ENCODE data around the gene PLEKHA1. TPM values are rescaled to one million over a fixed set of nuclear protein-coding genes. Genes with fewer than 3 reads are reported as not detected.

PLEKHA1 gene
- polyA plus RNA-seq, 3 donors: 12.1 to 15.0 (median 13.8) TPM

- H3K27ac ChIP-seq (ENCODE audit: low read depth, low read length): no peak overlapping the region
- WGBS, 3 donors: 95 to 96% (median 96%) methylated on average over 8 of the region's 8 CpGs
These were observed 30.6 kb upstream of the PLEKHA1 start for GRCh38 chr10:122343936-122344335.

DNA sequence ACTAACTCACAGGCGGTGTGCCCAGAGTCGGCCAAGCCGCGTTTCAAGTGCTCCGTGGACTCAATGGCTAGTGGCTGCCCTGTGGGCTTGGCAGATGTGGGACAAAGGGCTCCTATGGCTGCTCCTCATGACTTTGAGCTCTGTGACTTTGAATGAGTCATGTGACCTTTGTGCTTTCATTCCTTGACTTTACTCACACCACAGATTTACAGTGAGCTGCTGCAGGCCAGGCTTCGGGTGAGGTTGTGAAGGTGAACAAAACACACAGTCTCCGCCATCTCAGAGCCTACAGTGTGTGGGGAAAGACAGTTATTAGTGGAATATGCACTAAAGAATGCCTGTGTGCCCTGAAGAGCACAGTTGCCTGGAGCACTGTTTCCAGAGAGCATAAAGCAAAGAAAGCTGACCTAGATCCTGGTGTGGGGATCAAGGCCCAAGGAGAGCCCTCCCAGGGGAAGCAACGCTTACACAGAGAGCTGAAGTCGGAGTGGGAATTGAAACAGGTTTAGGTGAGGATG is 29.7 kb upstream of the PLEKHA1 start:
- H3K27ac ChIP-seq (ENCODE audit: low read depth, low read length): no peak overlapping the region
- 81 to 92% (median 90%) methylated on average over 9 of the region's 9 CpGs for WGBS, 3 donors

GRCh38 chr10:122346326-122346950 is 28.1 kb upstream of the PLEKHA1 start:
- WGBS, 3 donors: 85 to 95% (median 86%) methylated on average over 4 of the region's 4 CpGs
- H3K27ac ChIP-seq (ENCODE audit: low read depth, low read length): no peak overlapping the region

DNA sequence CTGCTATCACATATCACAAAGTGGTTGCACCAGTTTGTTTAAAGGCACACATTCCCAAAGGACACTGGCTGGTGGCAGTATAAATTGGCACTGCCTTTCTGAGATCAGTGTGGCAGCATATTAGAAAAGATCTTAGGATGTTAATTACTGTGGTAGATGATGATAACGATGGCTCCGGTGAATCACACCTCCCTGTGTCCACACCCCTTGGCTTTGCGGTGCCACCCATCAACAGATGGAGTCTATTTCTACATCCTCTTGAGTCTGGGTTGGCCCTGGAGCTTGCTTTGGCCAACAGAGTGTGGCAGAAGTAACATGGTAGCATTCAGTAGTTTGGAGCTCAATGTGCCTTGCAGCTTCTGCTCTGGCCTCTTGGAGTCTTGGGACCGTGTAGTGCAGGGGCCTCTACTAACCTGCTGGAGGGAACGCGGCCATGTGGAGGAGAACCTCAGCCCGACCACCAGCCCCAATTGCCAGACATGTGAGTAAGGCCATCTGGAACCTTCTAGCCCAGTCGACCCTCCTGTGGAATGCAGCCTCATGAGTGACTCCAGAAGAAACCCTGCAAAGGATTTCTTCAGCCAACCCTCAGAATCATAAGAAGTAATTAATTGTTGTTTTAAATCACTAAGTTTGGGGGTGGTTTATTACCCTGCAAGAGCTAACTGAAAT is 27.2 kb upstream of the PLEKHA1 start:
- WGBS, 3 donors: 77 to 93% (median 82%) methylated on average over 8 of the region's 8 CpGs
- H3K27ac ChIP-seq (ENCODE audit: low read depth, low read length): no peak overlapping the region

DNA sequence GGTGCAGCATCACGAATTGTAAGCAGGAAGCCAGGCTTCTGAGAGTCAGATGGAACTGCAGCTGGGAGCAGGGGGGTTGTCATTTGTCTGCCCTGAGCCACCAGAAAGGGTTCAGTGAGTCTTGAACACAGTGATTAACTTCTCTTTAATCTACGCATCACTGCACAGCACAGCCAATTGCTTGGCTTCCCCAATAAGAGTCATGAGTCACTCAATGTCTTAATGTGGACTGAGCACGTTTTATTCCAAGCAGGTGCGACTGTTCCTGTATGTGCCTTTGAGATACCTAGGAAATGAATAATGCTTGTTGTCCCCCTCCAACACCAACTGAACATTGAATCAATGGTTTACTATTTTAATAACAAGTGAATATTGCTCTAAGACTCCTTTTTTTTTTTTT is 26.0 kb upstream of the PLEKHA1 start:
- 84 to 88% (median 84%) methylated on average over 4 of the region's 4 CpGs for WGBS, 3 donors
- no peak overlapping the region for H3K27ac ChIP-seq (ENCODE audit: low read depth, low read length)

- WGBS, 3 donors: 78 to 80% (median 79%) methylated on average over 7 of the region's 7 CpGs
- no peak overlapping the region for H3K27ac ChIP-seq (ENCODE audit: low read depth, low read length)
These were observed 25.6 kb upstream of the PLEKHA1 start for GRCh38 chr10:122348935-122349361.

DNA sequence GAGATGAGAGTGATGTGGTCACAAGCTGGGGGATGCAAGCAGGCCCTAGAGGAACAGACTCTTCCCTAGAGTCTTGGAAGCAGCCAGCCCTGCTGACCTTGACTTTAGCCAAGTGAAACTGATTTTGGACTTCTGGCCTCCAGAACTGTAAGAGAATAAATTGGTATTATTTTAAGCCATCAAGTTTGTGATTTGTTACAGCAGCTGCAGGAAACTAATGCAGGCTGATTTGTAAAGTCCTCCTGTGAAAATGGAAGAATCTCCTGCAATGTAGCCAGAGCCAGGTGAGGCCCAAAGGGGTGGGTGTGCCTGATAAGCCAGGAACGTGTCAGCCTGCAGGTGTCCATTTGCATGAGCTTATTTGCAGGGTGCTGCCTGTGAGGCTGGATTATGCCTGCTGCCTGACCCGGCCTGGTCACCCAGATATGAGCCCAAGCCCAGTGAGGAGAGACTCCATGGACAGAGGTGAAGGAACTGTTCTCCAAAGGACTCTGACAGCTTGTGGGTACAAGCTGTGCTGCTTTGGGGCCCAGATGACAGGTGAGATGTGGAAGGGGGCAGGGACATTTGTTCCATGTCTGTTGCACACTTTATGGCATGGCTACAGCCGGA is 24.6 kb upstream of the PLEKHA1 start:
- H3K27ac ChIP-seq (ENCODE audit: low read depth, low read length): no peak overlapping the region
- 76 to 85% (median 81%) methylated on average over 3 of the region's 3 CpGs for WGBS, 3 donors

GRCh38 chr10:122350893-122351292 is 23.6 kb upstream of the PLEKHA1 start:
- 63 to 83% (median 70%) methylated on average over 12 of the region's 12 CpGs for WGBS, 3 donors
- H3K27ac ChIP-seq (ENCODE audit: low read depth, low read length): no peak overlapping the region

- no peak overlapping the region for H3K27ac ChIP-seq (ENCODE audit: low read depth, low read length)
- 67 to 72% (median 68%) methylated on average over 8 of the region's 8 CpGs for WGBS, 3 donors
These were observed 21.5 kb upstream of the PLEKHA1 start for GRCh38 chr10:122352817-122353525.

DNA sequence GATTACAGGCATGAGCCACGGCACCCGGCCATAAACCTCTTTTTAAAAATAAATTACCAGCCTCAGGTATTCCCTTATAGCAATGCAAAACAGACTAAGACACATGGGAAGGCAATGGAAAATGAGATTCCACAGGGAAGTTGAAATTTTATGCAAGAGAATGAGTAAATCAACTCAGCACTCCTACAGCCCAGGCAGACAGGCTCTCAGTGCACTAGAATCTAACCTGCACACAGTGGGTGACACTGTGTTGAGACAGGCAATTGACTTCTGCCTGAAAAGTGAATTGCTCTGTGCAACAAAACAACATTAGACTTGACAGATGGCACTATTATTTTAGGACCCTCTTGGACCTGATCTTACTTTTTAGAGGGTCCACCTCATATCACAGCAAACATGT is 20.1 kb upstream of the PLEKHA1 start:
- H3K27ac ChIP-seq (ENCODE audit: low read depth, low read length): no peak overlapping the region
- 80 to 91% (median 81%) methylated on average over 2 of the region's 2 CpGs for WGBS, 3 donors

DNA sequence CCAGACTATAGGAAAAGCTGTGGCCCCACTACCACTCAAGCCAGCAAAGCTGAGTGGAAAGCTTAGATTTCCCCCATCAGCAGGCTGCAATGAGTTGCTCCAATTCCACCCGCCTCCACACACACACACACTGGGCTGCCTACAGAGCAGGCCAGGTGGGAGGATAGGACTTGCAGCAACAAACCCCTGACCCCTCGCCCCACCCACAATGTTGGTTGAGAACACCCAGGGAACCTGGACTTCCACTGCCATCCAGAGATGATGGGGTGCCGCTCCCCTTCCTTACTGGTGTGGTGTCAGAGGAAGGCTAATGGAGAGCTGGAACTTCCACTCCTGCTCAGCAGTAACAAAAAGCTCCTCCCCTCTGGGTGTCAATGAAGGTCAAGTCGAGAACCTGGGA is 16.8 kb upstream of the PLEKHA1 start:
- no peak overlapping the region for H3K27ac ChIP-seq (ENCODE audit: low read depth, low read length)
- WGBS, 3 donors: 90 to 92% (median 91%) methylated on average over 4 of the region's 4 CpGs

- WGBS, 3 donors: 85 to 90% (median 89%) methylated on average over 2 of the region's 2 CpGs
- H3K27ac ChIP-seq (ENCODE audit: low read depth, low read length): no peak overlapping the region
These were observed 14.9 kb upstream of the PLEKHA1 start for GRCh38 chr10:122359621-122360020.

DNA sequence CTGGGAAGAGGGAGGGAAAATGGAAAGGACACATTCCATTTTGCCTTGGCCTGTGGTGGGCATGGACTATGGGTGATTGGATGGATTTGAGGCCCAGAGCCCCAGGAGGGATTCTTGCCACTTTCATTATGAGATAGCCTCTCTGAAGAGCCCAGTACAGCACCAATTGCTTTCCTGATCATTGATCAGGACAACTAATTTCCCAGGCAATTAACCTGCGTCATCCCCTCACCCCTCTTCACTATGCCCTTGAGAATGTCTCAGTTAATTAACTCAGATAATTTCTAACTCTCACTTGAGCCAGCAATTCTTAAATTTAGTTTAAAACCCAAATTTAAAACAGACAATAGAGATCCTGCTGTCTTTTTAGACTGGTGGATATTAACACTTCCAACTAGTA is 13.5 kb upstream of the PLEKHA1 start:
- WGBS, 3 donors: 85 to 100% (median 98%) methylated on average over 1 of the region's 1 CpG
- H3K27ac ChIP-seq (ENCODE audit: low read depth, low read length): no peak overlapping the region

GRCh38 chr10:122362031-122362592 is 12.4 kb upstream of the PLEKHA1 start:
- no peak overlapping the region for H3K27ac ChIP-seq (ENCODE audit: low read depth, low read length)
- 81 to 93% (median 89%) methylated on average over 4 of the region's 4 CpGs for WGBS, 3 donors

GRCh38 chr10:122362621-122363020 is 11.9 kb upstream of the PLEKHA1 start:
- no peak overlapping the region for H3K27ac ChIP-seq (ENCODE audit: low read depth, low read length)
- WGBS, 3 donors: 31 to 39% (median 35%) methylated on average over 2 of the region's 2 CpGs

GRCh38 chr10:122363311-122363710 is 11.2 kb upstream of the PLEKHA1 start:
- H3K27ac ChIP-seq (ENCODE audit: low read depth, low read length): no peak overlapping the region
- 94 to 97% (median 96%) methylated on average over 2 of the region's 2 CpGs for WGBS, 3 donors

DNA sequence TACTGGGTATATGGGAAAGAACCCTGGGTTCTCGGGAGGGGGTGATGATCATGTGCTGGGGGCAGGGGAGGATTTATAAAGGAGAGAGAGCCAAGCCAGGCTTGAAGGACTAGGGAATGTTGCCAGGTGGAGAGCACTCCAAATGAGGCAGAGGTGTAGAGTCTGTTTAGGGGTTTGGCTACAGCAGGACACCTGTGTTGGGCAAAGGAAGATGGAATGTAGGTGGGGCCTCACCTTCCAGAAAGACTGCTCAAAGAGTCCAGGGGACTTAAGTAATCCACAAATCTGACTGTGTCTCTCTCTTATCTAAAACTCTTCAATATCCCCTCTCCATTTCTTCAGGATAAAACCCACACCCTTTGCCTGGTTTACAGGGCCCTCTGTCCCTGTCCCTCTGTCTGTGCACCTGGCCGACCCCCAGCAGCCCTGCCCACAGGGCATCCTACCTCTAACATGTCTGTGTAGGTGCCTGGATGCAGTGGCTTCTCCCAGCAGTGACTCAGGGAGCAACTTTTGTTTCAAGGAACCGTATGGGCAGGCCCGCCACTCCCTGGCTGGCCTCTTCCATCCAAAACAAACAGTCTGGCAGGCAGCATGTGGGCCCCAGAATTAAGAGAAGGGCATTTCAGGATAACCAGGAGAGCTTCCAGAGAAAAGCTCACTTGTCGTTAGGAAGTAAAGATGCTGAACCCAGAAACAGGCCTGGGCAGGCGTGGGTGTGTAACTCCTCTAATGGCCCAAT is 10.6 kb upstream of the PLEKHA1 start:
- WGBS, 3 donors: 62 to 83% (median 73%) methylated on average over 6 of the region's 6 CpGs
- no peak overlapping the region for H3K27ac ChIP-seq (ENCODE audit: low read depth, low read length)
